GM19239 (cell line): ENCODE data around the gene TBC1D3I.
"Not testable (repeated sequence)": the region's sequence is repeated elsewhere in the genome, so short reads cannot be mapped to it uniquely, and the experiment has no call there.

Experiments used
- DNase-seq: peaks from one replicate; pipeline ENCODE4 v3.0.0; 2011; ENCODE audit warnings: low spot score; ENCODE audit not compliant: insufficient read length
- FAIRE-seq: peaks from 2 replicates; lab custom pipeline; 2011; peaks lifted over from hg19 to GRCh38; lab: Jason Lieb, UNC

The TBC1D3I gene

GRCh38 chr17:36264470-36264869, at the start of gene TBC1D3I:
Gene TBC1D3I (minus strand): TSS chr17:36264570. CDS start chr17:36262985, 1,585 bp downstream.
- DNase-seq, FAIRE-seq: not testable (repeated sequence)

- FAIRE-seq, DNase-seq: not testable (repeated sequence)
Observed at GRCh38 chr17:36295161-36295560, 30.8 kb upstream of the TBC1D3I start.

GRCh38 chr17:36289965-36290612, 25.7 kb upstream of the TBC1D3I start:
- not testable (repeated sequence) for FAIRE-seq, DNase-seq

GRCh38 chr17:36284219-36284618, 19.8 kb upstream of the TBC1D3I start:
- not testable (repeated sequence) for DNase-seq, FAIRE-seq

- FAIRE-seq, DNase-seq: not testable (repeated sequence)
Observed at GRCh38 chr17:36283256-36283655, 18.9 kb upstream of the TBC1D3I start.

- not testable (repeated sequence) for DNase-seq, FAIRE-seq
Observed at GRCh38 chr17:36242046-36242445, 22.3 kb downstream of the TBC1D3I start.

GRCh38 chr17:36229644-36230043, 34.7 kb downstream of the TBC1D3I start:
- DNase-seq = not testable (repeated sequence)

GRCh38 chr17:36222967-36223366, 41.4 kb downstream of the TBC1D3I start:
- not testable (repeated sequence) for FAIRE-seq, DNase-seq

More at GRCh38 chr17:36229644-36230043, 34.7 kb downstream of the TBC1D3I start:
- FAIRE-seq = not testable (repeated sequence)

- not testable (repeated sequence) for FAIRE-seq, DNase-seq
Observed at GRCh38 chr17:36221581-36222100, 42.7 kb downstream of the TBC1D3I start.

GRCh38 chr17:36220737-36221580, 43.4 kb downstream of the TBC1D3I start:
- not testable (repeated sequence) for FAIRE-seq, DNase-seq

GRCh38 chr17:36219556-36219955, 44.8 kb downstream of the TBC1D3I start:
- FAIRE-seq, DNase-seq: not testable (repeated sequence)

GRCh38 chr17:36215406-36216308, 48.7 kb downstream of the TBC1D3I start:
- FAIRE-seq, DNase-seq: not testable (repeated sequence)

GRCh38 chr17:36214918-36215317, 49.5 kb downstream of the TBC1D3I start:
- no peak for DNase-seq
- FAIRE-seq = no peak

- DNase-seq (no peak), FAIRE-seq (no peak)
Observed at GRCh38 chr17:36213695-36214094, 50.7 kb downstream of the TBC1D3I start.

- FAIRE-seq (no peak), DNase-seq (no peak)
Observed at GRCh38 chr17:36212966-36213365, 51.4 kb downstream of the TBC1D3I start.

- no peak for DNase-seq
- no peak for FAIRE-seq
Observed at GRCh38 chr17:36212272-36212605, 52.1 kb downstream of the TBC1D3I start.

GRCh38 chr17:36211484-36212271, 52.7 kb downstream of the TBC1D3I start:
- FAIRE-seq, DNase-seq: not testable (repeated sequence)

- DNase-seq = peak; percentile 52
- not testable (repeated sequence) for FAIRE-seq
Observed at GRCh38 chr17:36210439-36211211, 53.7 kb downstream of the TBC1D3I start, which contains the start of gene CCL4L2. Gene CCL4L2 (plus strand): TSS chr17:36211063.
